Measurements from ENCODE around the gene KIRREL3.

KIRREL3 gene

DNA sequence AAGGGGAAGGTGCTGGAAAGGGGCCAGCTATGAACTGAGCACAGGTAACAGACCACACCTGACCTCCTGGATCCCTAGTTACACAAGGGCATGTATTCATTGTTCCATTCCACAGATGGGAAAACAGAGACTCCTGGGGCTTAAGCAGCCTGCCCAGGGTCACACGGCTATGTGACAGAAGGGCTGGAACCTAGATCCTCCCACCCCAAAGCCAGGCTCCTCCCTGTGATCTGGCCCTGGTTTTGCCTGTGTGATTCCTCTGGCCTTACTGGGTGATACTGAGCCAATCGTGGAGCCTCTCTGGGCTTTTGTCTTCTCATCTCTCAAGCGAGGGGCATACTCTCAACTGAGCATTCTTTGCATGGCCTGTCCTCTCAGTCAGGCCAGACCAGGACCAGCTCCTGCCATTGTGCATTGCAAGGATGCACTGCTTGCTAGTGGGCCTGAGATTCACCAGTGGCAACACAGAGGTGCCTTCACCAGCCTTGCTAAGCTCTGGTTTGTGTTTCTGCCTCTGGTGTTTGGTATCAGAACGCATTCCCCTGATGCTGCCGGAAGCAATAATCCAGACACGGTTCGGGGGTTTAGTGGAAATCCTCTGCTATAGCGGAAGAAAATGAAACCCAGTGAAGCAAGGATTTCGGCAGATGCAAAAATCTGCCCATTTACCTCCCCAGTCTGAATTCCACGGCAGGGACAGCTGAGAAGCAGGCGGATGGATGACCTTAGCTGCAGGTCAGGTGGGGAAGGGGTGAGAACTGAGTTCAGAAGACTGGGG, 418.5 kb downstream of the KIRREL3 start:
- H3K27ac ChIP-seq (replicated peaks) = no peak overlapping the region
- H3K4me3 ChIP-seq (replicated peaks; ENCODE audit: insufficient read depth, low read length) = no peak overlapping the region
- H3K27me3 ChIP-seq (ENCODE audit: insufficient read depth, poor library complexity, severe bottlenecking) = no peaks in the 10 kb centered on the region
- no peak for TF ChIP-seq GABPA (IDR thresholded peaks at IDR 0.05; ENCODE audit: low read depth)
- TF ChIP-seq, protein P1, sequence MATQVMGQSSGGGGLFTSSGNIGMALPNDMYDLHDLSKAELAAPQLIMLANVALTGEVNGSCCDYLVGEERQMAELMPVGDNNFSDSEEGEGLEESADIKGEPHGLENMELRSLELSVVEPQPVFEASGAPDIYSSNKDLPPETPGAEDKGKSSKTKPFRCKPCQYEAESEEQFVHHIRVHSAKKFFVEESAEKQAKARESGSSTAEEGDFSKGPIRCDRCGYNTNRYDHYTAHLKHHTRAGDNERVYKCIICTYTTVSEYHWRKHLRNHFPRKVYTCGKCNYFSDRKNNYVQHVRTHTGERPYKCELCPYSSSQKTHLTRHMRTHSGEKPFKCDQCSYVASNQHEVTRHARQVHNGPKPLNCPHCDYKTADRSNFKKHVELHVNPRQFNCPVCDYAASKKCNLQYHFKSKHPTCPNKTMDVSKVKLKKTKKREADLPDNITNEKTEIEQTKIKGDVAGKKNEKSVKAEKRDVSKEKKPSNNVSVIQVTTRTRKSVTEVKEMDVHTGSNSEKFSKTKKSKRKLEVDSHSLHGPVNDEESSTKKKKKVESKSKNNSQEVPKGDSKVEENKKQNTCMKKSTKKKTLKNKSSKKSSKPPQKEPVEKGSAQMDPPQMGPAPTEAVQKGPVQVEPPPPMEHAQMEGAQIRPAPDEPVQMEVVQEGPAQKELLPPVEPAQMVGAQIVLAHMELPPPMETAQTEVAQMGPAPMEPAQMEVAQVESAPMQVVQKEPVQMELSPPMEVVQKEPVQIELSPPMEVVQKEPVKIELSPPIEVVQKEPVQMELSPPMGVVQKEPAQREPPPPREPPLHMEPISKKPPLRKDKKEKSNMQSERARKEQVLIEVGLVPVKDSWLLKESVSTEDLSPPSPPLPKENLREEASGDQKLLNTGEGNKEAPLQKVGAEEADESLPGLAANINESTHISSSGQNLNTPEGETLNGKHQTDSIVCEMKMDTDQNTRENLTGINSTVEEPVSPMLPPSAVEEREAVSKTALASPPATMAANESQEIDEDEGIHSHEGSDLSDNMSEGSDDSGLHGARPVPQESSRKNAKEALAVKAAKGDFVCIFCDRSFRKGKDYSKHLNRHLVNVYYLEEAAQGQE (IDR thresholded peaks at IDR 0.05; ENCODE audit: insufficient replicate concordance, low read depth) = no peak
- no peak for TF ChIP-seq POLR2AphosphoS5 (IDR thresholded peaks at IDR 0.05; ENCODE audit: low read depth)
- TF ChIP-seq, protein P2, sequence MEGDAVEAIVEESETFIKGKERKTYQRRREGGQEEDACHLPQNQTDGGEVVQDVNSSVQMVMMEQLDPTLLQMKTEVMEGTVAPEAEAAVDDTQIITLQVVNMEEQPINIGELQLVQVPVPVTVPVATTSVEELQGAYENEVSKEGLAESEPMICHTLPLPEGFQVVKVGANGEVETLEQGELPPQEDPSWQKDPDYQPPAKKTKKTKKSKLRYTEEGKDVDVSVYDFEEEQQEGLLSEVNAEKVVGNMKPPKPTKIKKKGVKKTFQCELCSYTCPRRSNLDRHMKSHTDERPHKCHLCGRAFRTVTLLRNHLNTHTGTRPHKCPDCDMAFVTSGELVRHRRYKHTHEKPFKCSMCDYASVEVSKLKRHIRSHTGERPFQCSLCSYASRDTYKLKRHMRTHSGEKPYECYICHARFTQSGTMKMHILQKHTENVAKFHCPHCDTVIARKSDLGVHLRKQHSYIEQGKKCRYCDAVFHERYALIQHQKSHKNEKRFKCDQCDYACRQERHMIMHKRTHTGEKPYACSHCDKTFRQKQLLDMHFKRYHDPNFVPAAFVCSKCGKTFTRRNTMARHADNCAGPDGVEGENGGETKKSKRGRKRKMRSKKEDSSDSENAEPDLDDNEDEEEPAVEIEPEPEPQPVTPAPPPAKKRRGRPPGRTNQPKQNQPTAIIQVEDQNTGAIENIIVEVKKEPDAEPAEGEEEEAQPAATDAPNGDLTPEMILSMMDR (IDR thresholded peaks at IDR 0.05; ENCODE audit: insufficient read depth, low read length) = no peak
- TF ChIP-seq SPI1 (IDR thresholded peaks at IDR 0.05; ENCODE audit: borderline replicate concordance, low read depth) = no peak
- DNase-seq (ENCODE audit: low read depth in 1 of 2, low spot score in 1 of 2) = no peak

DNA sequence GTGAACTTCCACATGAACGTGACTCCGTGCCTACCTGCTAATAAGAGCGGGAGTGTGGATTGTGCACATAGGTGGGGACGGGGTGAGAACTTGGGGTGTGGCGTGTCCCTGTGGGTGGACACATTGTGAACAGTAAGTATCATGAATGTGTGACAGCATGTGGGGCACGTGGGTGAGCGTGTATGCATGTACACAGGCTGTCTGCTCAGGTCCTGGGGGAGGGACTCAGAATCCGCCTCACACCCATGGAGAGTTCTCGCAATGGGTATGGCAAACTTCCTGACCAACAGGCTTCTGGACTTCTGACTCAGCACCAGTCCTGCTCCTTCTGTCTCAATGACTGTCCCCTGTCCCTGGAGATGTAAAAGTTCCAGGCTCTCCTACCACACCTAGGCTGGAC, 422.1 kb downstream of the KIRREL3 start:
- Histone ChIP-seq H3K27ac (replicated peaks) (no peak overlapping the region), H3K4me3 (replicated peaks; ENCODE audit: insufficient read depth, low read length) (no peak overlapping the region), H3K27me3 (ENCODE audit: insufficient read depth, poor library complexity, severe bottlenecking) (no peaks in the 10 kb centered on the region)
- DNase-seq (ENCODE audit: low read depth in 1 of 2, low spot score in 1 of 2) = no peak
- TF ChIP-seq SPI1 (IDR thresholded peaks at IDR 0.05; ENCODE audit: borderline replicate concordance, low read depth) = no peak
- TF ChIP-seq POLR2AphosphoS5 (IDR thresholded peaks at IDR 0.05; ENCODE audit: low read depth) = no peak
- TF ChIP-seq, protein P1 (IDR thresholded peaks at IDR 0.05; ENCODE audit: insufficient replicate concordance, low read depth) = no peak
- TF ChIP-seq, protein P2 (IDR thresholded peaks at IDR 0.05; ENCODE audit: insufficient read depth, low read length) = no peak
- TF ChIP-seq GABPA (IDR thresholded peaks at IDR 0.05; ENCODE audit: low read depth) = no peak

DNA sequence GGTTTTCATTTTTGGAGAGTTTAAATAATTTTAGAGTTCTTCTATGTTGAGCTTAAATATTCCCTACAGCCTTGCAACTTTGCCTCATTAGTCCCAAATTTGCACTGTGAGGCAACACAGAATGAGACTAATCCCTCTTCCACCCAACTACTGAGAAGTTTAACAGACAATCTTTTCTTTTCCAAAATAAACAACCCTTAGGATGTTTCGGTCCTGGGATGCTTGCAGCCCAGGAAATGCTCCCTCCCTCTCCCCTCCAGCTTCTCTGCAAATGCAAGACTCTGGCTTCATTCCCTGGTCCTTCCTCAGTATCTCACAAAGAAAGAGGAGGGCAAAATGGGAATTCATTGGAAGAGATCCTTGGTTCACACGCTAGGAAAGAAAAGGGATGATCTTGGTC, 422.5 kb downstream of the KIRREL3 start:
- no peak for DNase-seq (ENCODE audit: low read depth in 1 of 2, low spot score in 1 of 2)
- no peak for TF ChIP-seq GABPA (IDR thresholded peaks at IDR 0.05; ENCODE audit: low read depth)
- TF ChIP-seq SPI1 (IDR thresholded peaks at IDR 0.05; ENCODE audit: borderline replicate concordance, low read depth) = no peak
- TF ChIP-seq, protein P1 (IDR thresholded peaks at IDR 0.05; ENCODE audit: insufficient replicate concordance, low read depth) = no peak
- no peak for TF ChIP-seq POLR2AphosphoS5 (IDR thresholded peaks at IDR 0.05; ENCODE audit: low read depth)
- TF ChIP-seq, protein P2 (IDR thresholded peaks at IDR 0.05; ENCODE audit: insufficient read depth, low read length) = no peak
- Histone ChIP-seq H3K4me3 (replicated peaks; ENCODE audit: insufficient read depth, low read length) (no peak overlapping the region), H3K27ac (replicated peaks) (no peak overlapping the region), H3K27me3 (ENCODE audit: insufficient read depth, poor library complexity, severe bottlenecking) (no peaks in the 10 kb centered on the region)

All from HL-60 (cell line).